Sigmoid colon (tissue), 3 donors: Measurements from ENCODE around the gene DNAJC2.

Experiments used
- POLR2A ChIP-seq, 2 donors: fragments of 450-650 bp; IDR thresholded peaks; one replicate each; pipeline ENCODE4 v1.6.1; 2016; ENCODE audit warnings: antibody characterized with exemption in 2 of 2, mild to moderate bottlenecking in 2 of 2, moderate library complexity in 2 of 2
- TF ChIP-seq, protein P1 (sequence below), 4 experiments: fragments of 450-650 bp in 3 of 4; fragments of 200-600 bp in 1 of 4; IDR thresholded peaks; one replicate each; pipeline ENCODE4 v1.5.1; 2016 to 2019; ENCODE audit warnings: antibody characterized with exemption in 4 of 4, mild to moderate bottlenecking in 3 of 4, moderate library complexity in 2 of 4

DNA sequence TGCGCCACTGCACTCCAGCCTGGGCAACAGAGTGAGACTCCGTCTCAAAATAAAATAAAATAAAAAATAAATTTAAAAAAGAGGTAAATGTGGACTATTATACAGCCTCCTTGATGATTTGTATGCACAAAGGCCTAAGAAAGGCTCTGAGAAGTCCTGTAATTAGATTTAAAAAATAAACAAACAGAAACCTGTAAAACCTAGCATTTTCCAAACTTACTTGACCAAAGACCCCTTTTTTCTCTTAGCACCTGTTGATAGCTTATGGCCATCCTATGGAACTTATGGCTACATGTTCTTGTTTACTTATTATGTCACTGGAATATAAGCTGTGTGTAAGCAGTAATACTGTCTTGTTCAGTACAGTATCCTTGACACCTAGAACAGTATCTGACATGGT lies 5.7 kb downstream of the DNAJC2 start:
- TF ChIP-seq, protein P1, sequence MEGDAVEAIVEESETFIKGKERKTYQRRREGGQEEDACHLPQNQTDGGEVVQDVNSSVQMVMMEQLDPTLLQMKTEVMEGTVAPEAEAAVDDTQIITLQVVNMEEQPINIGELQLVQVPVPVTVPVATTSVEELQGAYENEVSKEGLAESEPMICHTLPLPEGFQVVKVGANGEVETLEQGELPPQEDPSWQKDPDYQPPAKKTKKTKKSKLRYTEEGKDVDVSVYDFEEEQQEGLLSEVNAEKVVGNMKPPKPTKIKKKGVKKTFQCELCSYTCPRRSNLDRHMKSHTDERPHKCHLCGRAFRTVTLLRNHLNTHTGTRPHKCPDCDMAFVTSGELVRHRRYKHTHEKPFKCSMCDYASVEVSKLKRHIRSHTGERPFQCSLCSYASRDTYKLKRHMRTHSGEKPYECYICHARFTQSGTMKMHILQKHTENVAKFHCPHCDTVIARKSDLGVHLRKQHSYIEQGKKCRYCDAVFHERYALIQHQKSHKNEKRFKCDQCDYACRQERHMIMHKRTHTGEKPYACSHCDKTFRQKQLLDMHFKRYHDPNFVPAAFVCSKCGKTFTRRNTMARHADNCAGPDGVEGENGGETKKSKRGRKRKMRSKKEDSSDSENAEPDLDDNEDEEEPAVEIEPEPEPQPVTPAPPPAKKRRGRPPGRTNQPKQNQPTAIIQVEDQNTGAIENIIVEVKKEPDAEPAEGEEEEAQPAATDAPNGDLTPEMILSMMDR (IDR thresholded peaks at IDR 0.05), result no peak
- TF ChIP-seq POLR2A (IDR thresholded peaks at IDR 0.05), result no peak
